Fibroblast of skin of right quadriceps (primary cell): ENCODE data around the gene XIRP2.
"Not testable (repeated sequence)": the region's sequence is repeated elsewhere in the genome, so short reads cannot be mapped to it uniquely, and the experiment has no call there.

Experiments used
- DNase-seq: peaks from one replicate; pipeline ENCODE4 v3.0.0-alpha.2; 2013

The XIRP2 gene

DNA sequence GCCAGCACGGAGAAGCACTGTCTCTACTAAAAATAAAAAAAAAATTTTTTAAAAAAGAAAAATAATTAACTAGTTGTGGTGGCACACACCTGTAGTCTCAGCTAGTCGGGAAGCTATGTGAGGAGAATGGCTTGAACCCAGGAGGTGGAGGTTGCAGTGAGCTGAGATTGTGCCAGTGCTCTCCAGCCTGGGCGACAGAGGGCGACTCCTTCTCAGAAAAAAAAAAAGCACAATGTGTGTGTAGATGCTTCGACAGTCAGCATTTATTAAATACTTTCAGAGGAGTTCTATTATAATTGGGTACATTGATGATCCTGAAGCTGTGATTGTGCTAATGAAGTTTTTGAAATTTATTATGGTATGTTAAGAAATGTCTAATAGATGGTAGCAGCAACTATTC is 46.5 kb downstream of the XIRP2 start:
- no peak for DNase-seq

DNA sequence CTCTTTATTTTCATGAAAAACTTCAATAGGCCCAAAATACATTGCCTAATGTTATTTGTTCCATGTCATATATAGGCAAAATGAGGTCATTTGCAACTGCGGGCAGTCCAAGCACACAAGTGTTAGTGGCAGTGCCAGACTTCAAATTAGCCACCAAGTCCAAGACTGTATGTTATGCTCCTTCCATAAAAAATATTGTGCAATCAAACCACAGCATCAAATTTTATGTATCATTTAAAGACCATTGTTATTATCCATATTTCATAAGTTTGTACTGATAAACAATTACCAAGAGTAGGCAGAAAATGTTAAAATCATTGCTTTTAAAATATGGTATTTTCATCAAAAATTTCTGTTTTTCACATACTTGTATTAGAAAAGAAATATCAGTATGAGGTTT is 54.1 kb downstream of the XIRP2 start:
- DNase-seq: no peak

GRCh38 chr2:166944909-166945308 is 56.6 kb downstream of the XIRP2 start:
- DNase-seq: no peak

DNA sequence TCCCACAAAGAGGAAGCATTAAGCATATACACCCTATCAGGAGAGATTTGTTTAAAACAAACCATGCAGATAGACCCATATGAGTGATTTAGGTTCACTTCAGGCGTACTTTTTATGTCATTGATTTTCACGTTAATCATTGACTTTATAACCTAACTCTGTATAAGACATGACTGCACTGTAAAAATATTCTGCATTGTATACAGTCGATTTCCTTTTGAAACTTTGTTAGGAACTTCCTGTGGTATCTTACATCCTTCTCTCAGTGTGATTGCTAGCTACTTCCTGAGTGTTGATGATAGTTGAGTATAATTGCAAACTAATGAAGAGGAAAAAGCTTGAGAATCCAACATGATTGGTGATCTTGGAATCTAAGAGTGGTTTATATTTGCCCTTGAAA is 69.4 kb downstream of the XIRP2 start:
- no peak for DNase-seq

DNA sequence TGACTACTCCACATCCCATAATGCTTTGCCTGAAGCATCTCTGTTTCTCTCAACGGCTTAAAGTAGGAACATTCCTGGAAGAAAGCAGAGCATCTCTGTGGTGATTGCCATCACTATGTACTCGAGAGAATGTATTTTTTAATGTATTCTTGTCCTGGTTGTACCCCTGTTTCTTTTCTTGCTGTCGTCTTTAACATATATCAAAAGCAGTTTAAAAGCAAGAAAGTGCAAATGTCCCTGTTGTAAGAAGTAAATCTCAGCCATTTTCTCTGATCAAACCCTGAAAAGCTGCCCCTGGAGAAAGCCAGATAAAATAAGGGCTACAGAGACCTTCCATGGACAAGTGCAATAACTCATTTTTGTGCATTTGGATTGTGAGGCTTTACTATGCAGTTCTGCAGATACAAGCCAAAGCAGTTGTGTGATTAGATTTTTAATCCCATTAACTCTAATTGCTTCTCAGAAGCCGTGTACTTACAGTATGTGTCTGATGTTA is 70.8 kb downstream of the XIRP2 start:
- no peak for DNase-seq

GRCh38 chr2:166959556-166959955 is 71.3 kb downstream of the XIRP2 start:
- DNase-seq: no peak

DNA sequence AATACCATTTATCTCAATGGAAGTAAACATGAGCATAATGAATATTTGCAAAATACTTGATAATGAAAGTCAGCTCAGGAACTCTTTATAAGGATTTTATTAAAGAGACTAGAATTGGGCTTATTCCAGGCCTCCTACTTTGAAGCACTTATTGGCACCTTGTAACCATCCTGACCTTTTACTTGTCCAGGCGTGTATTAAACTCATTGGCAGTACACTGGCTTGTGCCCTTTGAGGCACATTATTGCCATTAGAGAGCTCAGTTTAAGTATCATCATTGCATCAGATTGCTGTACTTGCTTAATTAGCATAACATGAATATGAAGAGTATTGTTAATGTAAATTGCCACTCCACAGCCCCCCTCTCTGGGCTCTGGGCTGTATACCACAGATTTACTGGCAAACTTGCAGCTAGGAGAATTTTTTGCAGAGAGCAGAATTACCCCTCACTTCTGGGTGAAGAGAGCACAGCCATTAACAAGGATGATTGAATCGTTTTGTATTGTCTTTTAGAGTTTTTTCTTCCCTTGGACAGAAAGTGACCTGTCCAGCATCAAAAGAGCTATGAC is 72.5 kb downstream of the XIRP2 start:
- no peak for DNase-seq

DNA sequence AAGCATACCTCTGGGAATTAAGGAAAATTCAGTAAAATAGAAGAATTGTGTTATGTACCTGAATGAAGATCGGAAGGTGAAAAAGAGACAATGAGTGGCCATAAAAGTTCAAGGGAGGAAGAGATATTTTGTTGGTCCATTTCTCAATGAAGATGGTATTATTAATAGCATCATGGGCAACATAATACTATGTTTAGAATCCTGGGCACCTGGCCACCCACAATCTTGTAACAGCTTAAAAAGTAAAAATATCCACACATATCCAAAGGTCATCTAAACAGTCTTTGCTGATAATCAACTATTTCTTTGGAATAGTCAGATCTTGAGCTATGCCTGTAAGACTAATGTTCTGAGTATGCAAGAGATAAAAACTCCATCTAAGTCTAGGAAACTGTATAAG is 73.7 kb downstream of the XIRP2 start:
- DNase-seq: no peak

DNA sequence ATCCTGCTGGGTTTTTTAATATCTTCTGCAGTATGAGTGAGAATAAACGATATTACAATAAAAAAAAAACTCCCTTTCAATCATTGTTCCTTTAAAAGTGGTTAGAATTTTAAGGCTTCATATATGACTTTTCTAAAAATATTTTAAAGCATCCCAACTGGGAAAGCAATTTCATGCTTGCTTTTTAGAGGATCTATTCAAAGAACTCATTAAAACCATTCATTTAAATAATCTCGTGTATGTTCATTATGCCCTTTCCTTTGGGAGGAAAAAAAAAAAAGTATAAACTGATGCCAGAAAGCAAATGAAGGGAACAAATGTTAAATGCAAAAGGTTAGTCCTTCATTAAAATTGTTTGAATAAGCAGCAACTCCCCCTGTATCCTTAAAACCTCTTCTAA is 81.2 kb downstream of the XIRP2 start:
- no peak for DNase-seq

DNA sequence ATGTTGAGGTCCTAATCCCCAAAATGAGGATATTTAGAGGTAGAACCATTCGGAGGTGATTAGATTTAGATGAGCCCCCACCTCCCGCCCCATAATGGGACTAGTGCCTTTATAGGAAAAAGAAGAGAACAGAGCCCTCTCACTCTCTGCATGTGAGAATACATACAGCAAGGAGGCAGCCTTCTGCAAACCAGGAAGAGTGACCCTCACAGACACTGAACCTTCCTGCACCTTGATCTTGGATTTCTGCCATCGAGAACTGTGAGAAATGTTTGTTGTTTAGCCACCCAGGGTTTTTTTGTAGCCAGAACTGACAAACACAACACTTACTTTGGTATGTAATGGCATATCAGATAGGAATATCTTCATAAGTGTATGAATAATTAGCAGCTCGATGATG is 83.7 kb downstream of the XIRP2 start:
- no peak for DNase-seq

- DNase-seq: no peak
These were observed 84.1 kb downstream of the XIRP2 start for GRCh38 chr2:166972418-166972817.

DNA sequence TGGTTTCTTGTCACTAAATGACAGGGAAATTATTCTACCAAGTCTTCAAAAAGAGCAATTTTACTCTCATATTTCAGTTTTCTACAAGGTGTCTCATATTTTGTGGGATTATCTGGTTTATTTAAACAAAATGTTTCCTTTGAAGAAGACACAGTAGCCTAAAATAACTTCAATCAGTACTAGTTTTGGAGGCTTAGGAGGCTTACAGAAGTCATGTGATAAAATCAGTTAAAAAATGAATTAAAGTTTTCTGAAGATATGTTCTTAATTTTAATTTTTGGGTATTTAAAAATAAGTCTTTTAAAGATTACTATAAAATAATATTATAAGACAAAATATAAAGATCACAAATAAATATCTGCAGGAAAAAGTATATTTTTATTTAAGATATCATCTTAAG is 95.9 kb downstream of the XIRP2 start:
- DNase-seq: no peak

- no peak for DNase-seq
These were observed 96.5 kb downstream of the XIRP2 start for GRCh38 chr2:166984797-166985196.

DNA sequence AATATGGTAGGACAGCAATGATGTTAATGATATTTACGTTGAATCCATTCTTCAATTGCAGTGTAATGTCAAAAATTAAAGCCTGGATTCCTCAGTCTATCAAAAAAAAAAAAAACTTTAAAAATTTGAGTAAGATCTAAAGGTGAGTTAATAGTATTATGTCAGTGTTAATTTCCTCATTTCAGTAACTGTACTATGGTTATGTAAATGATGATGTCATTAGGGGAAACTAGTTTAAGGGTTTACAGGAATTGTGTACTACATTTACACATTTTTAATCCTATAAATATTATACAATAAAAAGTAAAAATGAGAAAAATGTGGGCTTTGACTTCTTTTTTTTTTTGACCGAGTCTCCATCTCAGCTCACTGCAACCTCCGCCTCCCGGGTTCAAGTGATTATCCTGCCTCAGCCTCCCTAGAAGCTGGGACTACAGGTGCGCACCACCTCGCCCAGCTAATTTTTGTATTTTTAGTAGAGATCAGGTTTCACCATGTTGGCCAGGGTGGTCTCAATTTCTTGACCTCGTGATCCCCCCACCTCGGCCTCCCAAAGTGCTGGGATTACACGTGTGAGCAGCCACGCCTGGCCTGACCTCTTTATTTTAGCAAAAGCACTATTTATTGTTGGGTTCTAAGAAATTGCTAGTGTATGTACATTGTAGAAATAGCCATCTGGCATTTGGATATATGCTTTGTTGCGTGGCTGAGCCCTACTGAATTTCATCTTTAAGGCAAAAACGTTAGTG is 106.5 kb downstream of the XIRP2 start:
- DNase-seq: no peak

DNA sequence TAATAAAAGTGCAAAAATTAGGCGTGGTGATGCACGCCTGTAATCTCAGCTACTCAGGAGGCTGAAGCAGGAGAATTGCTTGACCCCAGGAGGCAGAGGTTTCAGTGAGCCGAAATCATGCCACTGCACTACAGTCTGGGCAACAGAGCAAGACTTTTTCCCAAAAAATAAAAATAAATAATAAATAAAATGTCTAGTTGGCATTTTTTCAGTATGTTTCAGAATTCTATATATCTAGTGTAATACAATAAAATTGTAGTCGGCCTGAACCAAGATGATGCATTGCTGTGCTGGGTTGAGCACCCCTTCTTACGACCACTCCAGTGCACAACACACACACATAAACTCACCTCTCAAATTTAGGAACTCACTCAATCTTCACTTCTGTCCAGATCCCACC is 108.2 kb downstream of the XIRP2 start:
- no peak for DNase-seq

GRCh38 chr2:167001165-167001564 is 112.9 kb downstream of the XIRP2 start:
- no peak for DNase-seq

DNA sequence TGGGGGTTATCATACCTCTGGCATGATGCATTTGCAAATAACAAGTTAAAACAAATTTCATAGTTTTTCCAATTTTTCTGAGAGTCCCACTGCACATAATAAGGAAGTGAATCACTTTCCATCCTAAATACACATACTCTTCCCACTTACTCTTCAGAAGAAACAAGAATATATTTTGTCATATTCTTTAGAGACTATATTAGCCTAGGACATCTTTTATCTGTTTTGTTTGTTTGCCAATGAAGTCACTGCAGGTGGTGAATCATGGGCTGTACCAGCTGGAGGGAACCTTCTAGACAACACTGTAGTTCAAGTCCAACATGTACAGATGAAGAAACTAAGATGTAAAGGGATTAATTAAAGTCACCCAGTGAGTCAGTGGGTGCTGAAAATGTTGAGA is 116.8 kb downstream of the XIRP2 start:
- DNase-seq: no peak

DNA sequence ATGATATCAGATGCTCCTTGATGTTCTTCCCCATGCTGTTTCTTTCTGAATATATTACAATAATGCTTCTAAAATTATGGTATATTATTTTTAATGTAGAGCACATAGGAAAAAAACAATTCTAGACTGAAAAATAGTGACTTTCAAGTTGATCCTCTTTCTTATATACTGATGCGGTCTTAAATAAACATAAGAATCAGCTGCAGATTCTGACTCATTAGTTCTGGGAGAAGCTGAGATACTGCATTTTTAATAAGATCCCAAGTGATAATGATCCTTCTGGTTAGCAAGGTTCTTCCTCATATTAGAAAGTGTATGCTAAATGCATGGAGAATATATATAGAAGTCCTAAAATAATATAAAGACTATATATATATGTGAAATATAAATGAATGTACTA is 124.9 kb downstream of the XIRP2 start:
- no peak for DNase-seq

- DNase-seq: no peak
These were observed 127.5 kb downstream of the XIRP2 start for GRCh38 chr2:167015806-167016205.

GRCh38 chr2:167017021-167017420 is 128.7 kb downstream of the XIRP2 start:
- DNase-seq: no peak

DNA sequence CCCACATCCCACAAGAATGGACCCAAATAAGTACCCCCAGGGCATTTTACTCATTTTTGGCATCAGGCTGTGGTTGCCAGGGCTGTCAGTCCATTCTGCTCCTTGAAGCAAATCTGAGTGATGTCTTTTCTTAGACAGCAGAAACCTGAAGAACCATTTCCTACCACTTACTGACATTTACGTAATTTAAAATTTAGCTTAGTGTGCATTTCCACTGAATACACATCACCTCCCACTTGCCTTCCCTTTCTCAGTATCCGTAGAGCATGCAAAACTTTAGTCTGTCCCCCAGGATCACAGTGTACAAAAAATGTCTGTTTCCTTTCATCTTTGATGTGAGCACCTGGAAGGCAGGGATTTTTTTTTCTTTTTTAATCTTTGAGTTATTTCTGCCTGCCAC is 130.3 kb downstream of the XIRP2 start:
- no peak for DNase-seq

DNA sequence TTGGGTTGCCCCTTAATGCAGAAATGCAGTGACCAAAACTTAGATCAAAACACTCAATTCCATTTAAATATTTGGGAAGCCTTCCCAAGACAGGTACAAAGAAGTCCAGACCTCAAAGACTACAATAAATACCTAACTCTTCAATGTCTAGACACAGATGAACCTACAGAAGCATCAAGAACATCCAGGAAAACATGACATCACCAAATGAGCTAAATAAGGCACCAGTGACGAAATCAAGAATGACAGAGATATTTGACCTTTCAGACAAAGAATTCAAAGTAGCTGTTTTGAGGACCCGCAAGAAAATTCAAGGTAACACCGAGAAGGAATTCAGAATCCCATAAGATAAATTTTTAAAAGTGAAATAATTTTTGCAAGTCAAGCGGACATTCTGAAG is 140.2 kb downstream of the XIRP2 start:
- DNase-seq: no peak

GRCh38 chr2:167034976-167035375 is 146.7 kb downstream of the XIRP2 start:
- not testable (repeated sequence) for DNase-seq

GRCh38 chr2:167048829-167049228 is 160.5 kb downstream of the XIRP2 start:
- DNase-seq: no peak

- no peak for DNase-seq
These were observed 161.4 kb downstream of the XIRP2 start for GRCh38 chr2:167049659-167050058.
